Stimulated activated naive B cell treated with anti-CD40 and anti-IgM and Interleukin-4, amounts not matched to agents 10 μg/mL and 1 μg/mL and 100 μg/mL, for 72 hours (primary cell): ENCODE measurements around the gene RGS3.
A peak's percentile ranks its signal among the peaks of the same experiment; 100 is the strongest.

Experiments
- ATAC-seq, 2 donors: fragments of 150-1000 bp; cut with Tn5 transposase; replicated peaks; 2 replicates each; pipeline ENCODE4 v1.10.0; 2021; ENCODE audit warnings: moderate library complexity in 1 of 2
- DNase-seq: peaks from one replicate; pipeline ENCODE4 v3.0.0; 2021
- H3K27ac Mint-ChIP-seq: one replicate; pipeline ENCODE4 v1.8.0; 2022; ENCODE audit warnings: mild to moderate bottlenecking, mixed read lengths
- H3K27me3 Mint-ChIP-seq, 2 donors: one replicate each; pipeline ENCODE4 v1.8.0; 2022; ENCODE audit warnings: mixed read lengths in 2 of 2
- H3K36me3 Mint-ChIP-seq, 2 donors: one replicate each; pipeline ENCODE4 v1.8.0; 2022; ENCODE audit warnings: mixed read lengths in 2 of 2, mild to moderate bottlenecking in 1 of 2
- H3K4me1 Mint-ChIP-seq, 2 donors: one replicate each; pipeline ENCODE4 v1.8.0; 2022; ENCODE audit warnings: mixed read lengths in 2 of 2, mild to moderate bottlenecking in 1 of 2
- H3K4me3 Mint-ChIP-seq, 2 donors: one replicate each; pipeline ENCODE4 v1.8.0; 2022; ENCODE audit warnings: mild to moderate bottlenecking in 2 of 2, mixed read lengths in 2 of 2, moderate library complexity in 1 of 2
- H3K9me3 Mint-ChIP-seq, 2 donors: one replicate each; pipeline ENCODE4 v1.8.0; 2022; ENCODE audit warnings: mixed read lengths in 2 of 2, mild to moderate bottlenecking in 1 of 2

Gene RGS3

GRCh38 chr9:113559834-113560800, 96.6 kb downstream of the RGS3 start:
- ATAC-seq (no peak), DNase-seq (no peak)
- Mint-ChIP-seq H3K4me1 (peaks cover 7 to 8% of the 10 kb centered on the region in 2 donors), H3K9me3 (no peaks in the 10 kb centered on the region), H3K4me3 (no peak overlapping the region), H3K27me3 (peaks cover 5 to 6% of the 10 kb centered on the region in 2 donors), H3K36me3 (no peaks in the 10 kb centered on the region), H3K27ac (peak overlapping the region; percentile 49)

- H3K27me3 Mint-ChIP-seq = peaks cover 11 to 12% of the 10 kb centered on the region in 2 donors
- no peak for ATAC-seq
- H3K9me3 Mint-ChIP-seq = no peaks in the 10 kb centered on the region
- H3K27ac Mint-ChIP-seq = no peak overlapping the region
- no peak for DNase-seq
- peaks cover 0 to 3% of the 10 kb centered on the region in 2 donors for H3K36me3 Mint-ChIP-seq
- H3K4me1 Mint-ChIP-seq = peaks cover 22 to 30% of the 10 kb centered on the region in 2 donors
- H3K4me3 Mint-ChIP-seq = no peak overlapping the region
These were observed 99.3 kb downstream of the RGS3 start for GRCh38 chr9:113562653-113563381.

DNA sequence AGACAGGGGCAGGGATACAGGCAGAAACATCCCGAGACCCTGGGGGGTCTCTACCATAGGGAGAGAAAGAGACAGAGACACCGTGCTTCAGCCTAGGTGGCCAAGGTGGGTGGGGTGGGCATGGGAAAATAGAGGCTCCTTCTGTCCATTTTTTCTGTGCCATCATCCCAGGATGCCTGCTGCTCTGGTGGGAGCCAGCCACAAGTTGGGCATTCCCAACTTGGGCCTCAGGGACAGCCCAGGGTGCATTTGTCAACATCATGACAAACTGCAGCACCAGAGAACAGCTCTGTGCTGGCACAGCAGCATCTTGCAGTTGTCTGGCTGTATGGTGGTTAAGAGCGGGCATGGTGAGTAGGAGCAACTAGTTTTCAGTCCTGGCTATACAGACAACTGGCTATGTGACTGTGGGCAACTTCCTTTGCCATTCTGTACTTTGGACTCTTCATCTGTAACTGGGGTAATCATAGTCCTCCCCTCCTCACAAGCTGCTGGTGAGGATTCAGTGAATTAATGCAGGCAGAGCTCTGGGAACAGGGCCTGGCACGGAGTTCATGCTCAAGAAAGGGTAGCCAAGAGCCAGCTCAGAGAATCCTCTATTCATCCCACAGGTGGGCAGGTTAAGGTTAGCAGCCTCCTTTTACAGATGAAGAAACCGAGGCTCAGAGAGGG, 100.4 kb downstream of the RGS3 start:
- no peaks in the 10 kb centered on the region for H3K9me3 Mint-ChIP-seq
- peaks cover 11 to 12% of the 10 kb centered on the region in 2 donors for H3K27me3 Mint-ChIP-seq
- ATAC-seq (no peak), DNase-seq (no peak)
- peaks cover 22 to 30% of the 10 kb centered on the region in 2 donors for H3K4me1 Mint-ChIP-seq
- H3K4me3 Mint-ChIP-seq = no peak overlapping the region
- peaks cover 0 to 3% of the 10 kb centered on the region in 2 donors for H3K36me3 Mint-ChIP-seq
- H3K27ac Mint-ChIP-seq = no peak overlapping the region

DNA sequence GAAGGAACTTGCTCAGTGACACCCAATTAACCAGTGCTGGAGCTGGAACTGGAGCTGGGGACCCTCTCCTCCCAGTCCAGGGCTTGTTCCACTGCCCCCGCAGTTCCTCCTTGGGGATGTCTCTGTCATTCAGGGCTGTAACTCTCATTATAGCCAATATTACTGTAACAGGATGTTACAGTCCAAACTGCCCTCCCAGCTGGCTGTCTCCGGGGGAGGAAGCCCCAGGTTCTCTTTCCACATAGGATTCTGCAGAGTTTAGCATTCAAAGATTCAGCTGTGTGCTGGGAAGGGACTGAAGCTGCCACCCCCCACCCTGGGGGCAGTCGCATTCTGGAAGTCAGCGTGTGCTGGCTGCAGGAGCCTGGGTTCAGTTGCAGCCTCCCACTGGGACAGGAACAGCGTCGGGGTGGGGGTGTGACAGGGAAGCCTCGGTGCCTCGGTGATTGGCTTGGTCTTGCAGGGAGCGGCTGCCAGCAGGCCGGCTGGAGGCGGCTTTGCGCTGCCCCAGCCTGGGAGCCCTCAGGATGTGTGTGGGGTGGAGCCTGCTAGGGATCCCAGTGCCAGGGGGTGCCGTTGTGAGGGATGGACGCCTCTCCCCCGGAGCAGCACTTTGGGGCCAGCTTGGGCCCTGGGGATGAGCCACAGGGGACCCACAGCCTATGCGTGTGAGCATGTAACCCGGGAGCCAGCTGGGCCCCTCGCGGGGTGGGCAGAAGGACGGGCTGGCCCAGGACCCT, 101.1 kb downstream of the RGS3 start:
- DNase-seq (no peak), ATAC-seq (no peak)
- H3K27me3 Mint-ChIP-seq = peaks cover 11 to 12% of the 10 kb centered on the region in 2 donors
- peak overlapping the region; percentile 73 to 77 for H3K4me3 Mint-ChIP-seq
- H3K27ac Mint-ChIP-seq = no peak overlapping the region
- peaks cover 22 to 30% of the 10 kb centered on the region in 2 donors for H3K4me1 Mint-ChIP-seq
- H3K36me3 Mint-ChIP-seq = peaks cover 0 to 3% of the 10 kb centered on the region in 2 donors
- no peaks in the 10 kb centered on the region for H3K9me3 Mint-ChIP-seq

- Mint-ChIP-seq H3K4me3 (peak overlapping the region; percentile 73 to 77), H3K27me3 (peaks cover 11 to 12% of the 10 kb centered on the region in 2 donors), H3K4me1 (peaks cover 22 to 30% of the 10 kb centered on the region in 2 donors), H3K36me3 (peaks cover 0 to 3% of the 10 kb centered on the region in 2 donors), H3K27ac (no peak overlapping the region), H3K9me3 (no peaks in the 10 kb centered on the region)
- ATAC-seq (no peak), DNase-seq (no peak)
These were observed 102.6 kb downstream of the RGS3 start for GRCh38 chr9:113566016-113566711.

DNA sequence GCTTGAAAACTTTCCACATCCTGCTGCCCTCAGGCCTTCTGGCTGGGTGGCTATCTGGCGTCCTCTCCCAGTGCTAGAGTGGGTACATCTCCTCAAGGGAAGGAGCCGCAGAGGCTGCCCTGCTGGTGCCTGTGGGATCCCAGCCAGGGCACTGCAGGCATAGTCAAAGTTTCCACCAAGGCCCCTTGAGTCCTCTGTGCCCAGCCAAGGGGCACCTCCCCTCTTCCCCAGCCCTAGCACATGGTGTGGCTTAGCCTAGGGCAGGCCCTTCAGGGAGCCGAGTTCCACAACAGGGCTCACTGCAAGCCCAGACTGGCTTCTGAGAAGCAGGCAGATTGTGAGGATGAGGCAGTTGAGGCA, 103.2 kb downstream of the RGS3 start:
- ATAC-seq (peak in 1 of 2 donors; percentile 20), DNase-seq (no peak)
- Mint-ChIP-seq H3K27ac (no peak overlapping the region), H3K9me3 (no peaks in the 10 kb centered on the region), H3K27me3 (peaks cover 11 to 12% of the 10 kb centered on the region in 2 donors), H3K4me1 (peaks cover 22 to 30% of the 10 kb centered on the region in 2 donors), H3K4me3 (no peak overlapping the region), H3K36me3 (peaks cover 0 to 3% of the 10 kb centered on the region in 2 donors)

DNA sequence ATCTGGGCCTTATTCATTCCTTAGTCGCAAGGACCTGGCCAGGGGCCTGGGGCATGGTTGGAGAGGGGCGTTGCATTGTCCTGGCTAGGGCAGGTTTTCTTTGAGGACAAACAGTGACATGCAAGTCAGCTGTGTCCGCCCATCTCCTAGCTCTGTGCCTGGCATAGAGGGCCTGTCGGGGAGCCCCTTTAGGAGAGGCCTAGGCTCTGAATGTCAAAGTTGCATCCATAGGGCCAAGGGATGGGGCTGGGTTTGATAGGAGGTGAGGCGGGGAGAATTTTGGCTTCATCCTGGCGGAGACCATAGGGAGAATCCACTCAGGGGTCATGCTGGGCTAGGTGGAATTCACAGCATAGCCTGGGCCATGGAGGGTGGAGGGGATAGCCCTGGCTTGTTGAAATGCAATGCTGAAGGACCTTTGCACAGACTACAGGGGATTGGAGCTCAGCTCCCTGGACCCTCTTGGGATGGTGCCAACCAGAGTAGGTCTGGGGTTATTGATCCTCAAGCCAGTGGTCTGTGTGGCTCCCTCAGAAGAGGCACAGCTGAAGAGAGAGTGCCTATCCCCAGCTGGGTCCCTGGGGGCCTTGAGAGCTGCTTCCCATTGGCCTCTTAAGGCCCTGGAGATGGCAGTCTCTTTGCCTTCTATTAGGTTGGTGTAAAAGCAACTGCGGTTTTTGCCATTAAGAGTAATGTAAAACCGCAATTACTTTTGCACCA, 104.0 kb downstream of the RGS3 start:
- DNase-seq (no peak), ATAC-seq (no peak)
- Mint-ChIP-seq H3K4me3 (no peak overlapping the region), H3K27me3 (peaks cover 11 to 12% of the 10 kb centered on the region in 2 donors), H3K9me3 (no peaks in the 10 kb centered on the region), H3K36me3 (peaks cover 0 to 3% of the 10 kb centered on the region in 2 donors), H3K27ac (no peak overlapping the region), H3K4me1 (peaks cover 22 to 30% of the 10 kb centered on the region in 2 donors)

- DNase-seq (no peak), ATAC-seq (no peak)
- Mint-ChIP-seq H3K27ac (no peak overlapping the region), H3K36me3 (peaks cover 0 to 3% of the 10 kb centered on the region in 2 donors), H3K9me3 (no peaks in the 10 kb centered on the region), H3K27me3 (peaks cover 11 to 12% of the 10 kb centered on the region in 2 donors), H3K4me3 (no peak overlapping the region), H3K4me1 (peaks cover 22 to 30% of the 10 kb centered on the region in 2 donors)
These were observed 104.5 kb downstream of the RGS3 start for GRCh38 chr9:113568081-113568435.

DNA sequence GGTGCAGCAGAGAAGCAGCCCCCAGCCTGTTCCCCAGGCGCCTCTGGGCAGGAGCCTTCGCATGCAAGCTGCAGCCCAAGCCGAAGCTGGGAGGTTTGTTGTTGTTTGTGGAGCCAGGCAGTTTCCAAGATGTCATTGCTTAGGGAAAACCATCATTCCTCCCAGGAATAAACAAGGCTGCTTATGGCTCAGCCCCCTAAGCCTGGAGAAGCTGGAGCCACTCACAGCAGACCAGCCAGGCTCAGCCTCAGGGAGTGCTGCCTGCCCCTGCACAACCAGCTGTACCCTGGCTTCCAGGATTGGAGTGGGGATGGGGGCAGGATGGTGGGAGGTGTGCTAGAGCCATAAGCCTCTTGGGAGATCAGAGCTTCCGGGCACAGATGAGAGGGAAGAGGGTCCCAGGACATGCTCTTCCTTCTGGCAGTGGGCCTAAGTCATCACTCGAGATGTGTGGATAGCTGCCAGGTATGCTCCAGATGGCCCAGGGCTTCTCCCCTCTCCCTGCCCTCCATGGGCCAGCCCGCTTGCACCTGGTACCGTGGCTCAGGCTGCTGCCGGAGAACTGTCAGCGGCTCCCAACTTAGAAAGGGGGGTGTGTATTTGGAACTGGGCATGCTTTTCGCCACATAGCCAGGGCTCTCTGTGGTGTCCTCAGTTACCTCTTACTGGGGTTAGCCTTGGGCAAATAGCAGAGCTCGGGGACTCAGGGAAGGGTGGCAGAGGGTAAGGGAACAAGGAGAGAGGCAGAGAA, 105.2 kb downstream of the RGS3 start:
- Mint-ChIP-seq H3K27me3 (peaks cover 11 to 12% of the 10 kb centered on the region in 2 donors), H3K9me3 (no peaks in the 10 kb centered on the region), H3K4me3 (no peak overlapping the region), H3K27ac (no peak overlapping the region), H3K36me3 (peaks cover 0 to 3% of the 10 kb centered on the region in 2 donors), H3K4me1 (peaks cover 20 to 30% of the 10 kb centered on the region in 2 donors)
- DNase-seq (no peak), ATAC-seq (no peak)

DNA sequence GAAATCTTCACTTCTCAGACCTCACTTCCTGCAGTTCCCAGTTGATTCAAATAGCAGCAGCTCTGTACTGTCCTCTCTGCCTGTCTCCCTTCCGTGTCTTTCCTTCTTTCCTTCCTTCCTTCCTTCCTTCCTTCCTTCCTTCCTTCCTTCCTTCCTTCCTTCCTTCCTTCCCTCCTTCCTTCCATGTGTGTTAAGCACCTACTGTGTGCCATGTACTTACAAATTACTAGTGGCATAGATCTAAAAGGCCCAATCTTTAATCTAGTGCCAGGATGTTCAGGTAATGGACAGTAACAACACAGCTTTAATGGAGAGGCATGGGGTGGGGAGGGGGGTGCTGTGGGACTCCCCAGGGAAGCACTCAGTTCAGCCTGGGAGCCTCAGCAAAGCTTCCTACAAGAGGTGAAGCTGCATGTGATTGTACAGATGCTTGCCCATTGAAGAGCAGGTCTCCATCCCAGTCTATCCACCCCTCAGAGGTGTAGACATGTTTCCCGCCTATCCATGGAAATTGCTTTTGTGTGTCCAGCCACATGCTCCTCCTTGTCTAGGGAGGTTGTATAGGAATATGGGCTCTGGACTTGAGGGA, 106.0 kb downstream of the RGS3 start:
- Mint-ChIP-seq H3K9me3 (no peaks in the 10 kb centered on the region), H3K36me3 (peaks cover 0 to 3% of the 10 kb centered on the region in 2 donors), H3K27me3 (peaks cover 11 to 12% of the 10 kb centered on the region in 2 donors), H3K4me1 (peaks cover 24 to 34% of the 10 kb centered on the region in 2 donors), H3K27ac (no peak overlapping the region), H3K4me3 (no peak overlapping the region)
- DNase-seq (no peak), ATAC-seq (no peak)

DNA sequence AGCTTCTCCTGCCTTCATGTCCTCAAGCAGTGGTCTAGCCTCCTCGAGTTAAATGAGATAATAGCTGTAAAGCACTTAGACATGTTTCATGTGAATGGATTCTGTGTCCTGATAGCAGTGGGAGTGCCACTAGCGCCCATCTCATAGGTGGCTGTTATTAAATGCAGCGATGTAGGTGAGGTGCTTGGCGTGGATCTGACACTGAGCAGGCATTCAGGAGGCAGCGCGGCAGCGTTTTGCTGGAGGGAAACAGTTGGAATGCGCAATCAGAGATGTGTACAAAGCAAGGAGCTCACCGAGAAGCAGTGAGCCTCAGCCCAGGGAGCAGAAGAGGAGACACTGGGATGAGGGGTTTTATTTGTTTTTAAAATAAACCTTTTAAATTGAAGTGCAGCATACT, 106.6 kb downstream of the RGS3 start:
- Mint-ChIP-seq H3K9me3 (no peaks in the 10 kb centered on the region), H3K27me3 (peaks cover 6% of the 10 kb centered on the region in 2 donors), H3K36me3 (peaks cover 0 to 3% of the 10 kb centered on the region in 2 donors), H3K27ac (no peak overlapping the region), H3K4me1 (peaks cover 22 to 34% of the 10 kb centered on the region in 2 donors), H3K4me3 (no peak overlapping the region)
- ATAC-seq (no peak), DNase-seq (no peak)
